ENCODE measurements around the gene SMPD4. TPM values are rescaled to one million over a fixed set of nuclear protein-coding genes. Genes with fewer than 3 reads are reported as not detected.
"Not testable (repeated sequence)": the region's sequence is repeated elsewhere in the genome, so short reads cannot be mapped to it uniquely, and the experiment has no call there.

The SMPD4 gene
- polyA plus RNA-seq, 3 donors, result 10.5 to 34.6 (median 14.2) TPM

GRCh38 chr2:130156624-130157004 is 24.8 kb downstream of the SMPD4 start:
- intact Hi-C loops (cut with micrococcal nuclease), result no loop called here
- Histone ChIP-seq H3K36me3 (replicated peaks in 1 of 2; ENCODE audit: control insufficient read depth in 1 of 2, insufficient read depth in 2 of 2, low read length in 2 of 2) (peaks cover 49 to 59% of the 10 kb centered on the region in 2 donors), H3K4me3 (replicated peaks in 1 of 3; ENCODE audit: low read depth in 2 of 3, low read length in 3 of 3) (no peak overlapping the region), H3K9me3 (replicated peaks in 1 of 2; ENCODE audit: control insufficient read depth in 1 of 2, insufficient read depth in 1 of 2, low read length in 2 of 2) (no peaks in the 10 kb centered on the region), H3K4me2 (replicated peaks; ENCODE audit: extremely low read depth, low read length, poor library complexity, severe bottlenecking) (no peak overlapping the region), H3K27ac (ENCODE audit: low read depth in 1 of 2, low read length in 2 of 2) (no peak overlapping the region), H3K4me1 (ENCODE audit: control insufficient read depth in 1 of 2, insufficient read depth in 2 of 2, low read length in 2 of 2) (no peaks in the 10 kb centered on the region), H2AFZ (ENCODE audit: insufficient read depth, low read depth, low read length, poor library complexity, severe bottlenecking) (no peak overlapping the region), H3K9ac (ENCODE audit: insufficient read depth, low read length, poor library complexity, severe bottlenecking) (no peak overlapping the region), H3K27me3 (ENCODE audit: control insufficient read depth in 2 of 2, insufficient read depth in 2 of 2, low read length in 2 of 2) (no peaks in the 10 kb centered on the region), H3K79me2 (ENCODE audit: insufficient read depth, low read length) (no peaks in the 10 kb centered on the region), H4K20me1 (ENCODE audit: insufficient read depth, low read length) (no peaks in the 10 kb centered on the region)
- Mint-ChIP-seq H3K4me3 (no peak overlapping the region), H3K9me3 (no peaks in the 10 kb centered on the region), H3K4me1 (peaks cover 6% of the 10 kb centered on the region), H3K27ac (peak overlapping the region in 1 of 7 donors; percentile 66), H3K27me3 (ENCODE audit: low read depth in 3 of 3) (peaks cover 0 to 1% (median 0%) of the 10 kb centered on the region in 3 donors), H3K36me3 (peaks cover 39 to 91% of the 10 kb centered on the region in 2 donors)
- no peak for DNase-seq
- TF ChIP-seq CTCF (IDR thresholded peaks at IDR 0.05), result no peak
- WGBS (ENCODE audit: insufficient coverage), result 100% methylated on average over 5 of the region's 9 CpGs

- not testable (repeated sequence) for H3K4me1 Mint-ChIP-seq, DNase-seq
Observed at GRCh38 chr2:130155956-130156623, 25.3 kb downstream of the SMPD4 start.

More at GRCh38 chr2:130155956-130156623, 25.3 kb downstream of the SMPD4 start:
- H3K27me3 Mint-ChIP-seq (ENCODE audit: low read depth in 3 of 3); intact Hi-C loops (cut with micrococcal nuclease); H2AFZ ChIP-seq (ENCODE audit: insufficient read depth, low read depth, low read length, poor library complexity, severe bottlenecking); H3K4me3 ChIP-seq (replicated peaks in 1 of 3; ENCODE audit: low read depth in 2 of 3, low read length in 3 of 3); H3K4me1 ChIP-seq (ENCODE audit: control insufficient read depth in 1 of 2, insufficient read depth in 2 of 2, low read length in 2 of 2); H3K9ac ChIP-seq (ENCODE audit: insufficient read depth, low read length, poor library complexity, severe bottlenecking); H4K20me1 ChIP-seq (ENCODE audit: insufficient read depth, low read length); H3K27ac ChIP-seq (ENCODE audit: low read depth in 1 of 2, low read length in 2 of 2); H3K79me2 ChIP-seq (ENCODE audit: insufficient read depth, low read length); H3K9me3 ChIP-seq (replicated peaks in 1 of 2; ENCODE audit: control insufficient read depth in 1 of 2, insufficient read depth in 1 of 2, low read length in 2 of 2); H3K4me2 ChIP-seq (replicated peaks; ENCODE audit: extremely low read depth, low read length, poor library complexity, severe bottlenecking); H3K9me3 Mint-ChIP-seq; H3K4me3 Mint-ChIP-seq; H3K27me3 ChIP-seq (ENCODE audit: control insufficient read depth in 2 of 2, insufficient read depth in 2 of 2, low read length in 2 of 2): not testable (repeated sequence)
- Mint-ChIP-seq H3K36me3 (peaks cover 38 to 87% of the 10 kb centered on the region in 2 donors), H3K27ac (peak overlapping the region in 2 of 7 donors; percentile 66 to 77)
- peaks cover 49 to 59% of the 10 kb centered on the region in 2 donors for H3K36me3 ChIP-seq (replicated peaks in 1 of 2; ENCODE audit: control insufficient read depth in 1 of 2, insufficient read depth in 2 of 2, low read length in 2 of 2)
- 98% methylated on average over 8 of the region's 16 CpGs for WGBS (ENCODE audit: insufficient coverage)

Measured in CD14-positive monocyte (primary cell).